Superior temporal gyrus (tissue), 1 donor: Measurements from ENCODE around the gene BCAS3.

ENCODE experiments used
- DNase-seq: peaks from one replicate; pipeline ENCODE4 v3.0.0-alpha.2; 2016; ENCODE audit errors: extremely low spot score

The BCAS3 gene

GRCh38 chr17:61251939-61252865 is 574.6 kb downstream of the BCAS3 start:
- no peak for DNase-seq

- DNase-seq, result no peak
Observed at GRCh38 chr17:61253362-61253761, 575.7 kb downstream of the BCAS3 start.

GRCh38 chr17:61253937-61254574 is 576.4 kb downstream of the BCAS3 start:
- no peak for DNase-seq

GRCh38 chr17:61254904-61255303 is 577.3 kb downstream of the BCAS3 start:
- DNase-seq, result no peak

GRCh38 chr17:61255647-61256046 is 578.0 kb downstream of the BCAS3 start:
- DNase-seq, result no peak

GRCh38 chr17:61259360-61259759 is 581.7 kb downstream of the BCAS3 start:
- no peak for DNase-seq

GRCh38 chr17:61260071-61260797 is 582.6 kb downstream of the BCAS3 start:
- no peak for DNase-seq

GRCh38 chr17:61261001-61261637 is 583.5 kb downstream of the BCAS3 start:
- no peak for DNase-seq

GRCh38 chr17:61265397-61265796 is 587.7 kb downstream of the BCAS3 start:
- DNase-seq, result no peak

GRCh38 chr17:61267847-61268246 is 590.2 kb downstream of the BCAS3 start:
- DNase-seq, result no peak

- no peak for DNase-seq
Observed at GRCh38 chr17:61275395-61275794, 597.7 kb downstream of the BCAS3 start.

- DNase-seq, result no peak
Observed at GRCh38 chr17:61276806-61277205, 599.2 kb downstream of the BCAS3 start.

GRCh38 chr17:61279476-61280145 is 602.0 kb downstream of the BCAS3 start:
- DNase-seq, result no peak

- DNase-seq, result no peak
Observed at GRCh38 chr17:61280338-61280737, 602.7 kb downstream of the BCAS3 start.

GRCh38 chr17:61280851-61281250 is 603.2 kb downstream of the BCAS3 start:
- DNase-seq, result no peak

GRCh38 chr17:61282377-61282776 is 604.7 kb downstream of the BCAS3 start:
- DNase-seq, result no peak

- DNase-seq, result no peak
Observed at GRCh38 chr17:61283043-61283442, 605.4 kb downstream of the BCAS3 start.

- DNase-seq, result no peak
Observed at GRCh38 chr17:61284174-61284573, 606.5 kb downstream of the BCAS3 start.

GRCh38 chr17:61284746-61285145 is 607.1 kb downstream of the BCAS3 start:
- no peak for DNase-seq

- DNase-seq, result no peak
Observed at GRCh38 chr17:61285526-61286320, 608.1 kb downstream of the BCAS3 start.

GRCh38 chr17:61286449-61286848 is 608.8 kb downstream of the BCAS3 start:
- no peak for DNase-seq
